AG04449 (cell line): ENCODE measurements around the gene ADAMTS19.

Source experiments
- CTCF ChIA-PET: fragments of 350-600 bp; formaldehyde crosslinking; extraction: SDS; loops from one replicate; lab custom pipeline; 2021; ENCODE audit warnings: antibody characterized with exemption; lab: Yijun Ruan, JAX
- POLR2A ChIA-PET: fragments of 400-600, 350-600 bp; formaldehyde crosslinking; extraction: SDS; loops from one replicate; lab custom pipeline; 2020; ENCODE audit warnings: antibody characterized with exemption, inconsistent platforms; lab: Yijun Ruan, JAX
- DNase-seq: peaks from one replicate; pipeline ENCODE4 v3.0.0-alpha.2; 2010; ENCODE audit warnings: low read depth, low spot score
- H3K4me3 ChIP-seq: 2 replicates; pipeline ENCODE4 v1.5.1; 2011; ENCODE audit warnings: low read depth, mild to moderate bottlenecking, control low read depth, low read length
- TF ChIP-seq, protein P1 (sequence below): IDR thresholded peaks from one replicate; pipeline ENCODE4 v1.5.1; 2011; ENCODE audit warnings: mild to moderate bottlenecking, moderate library complexity, low read length, control low read depth, inconsistent platforms; ENCODE audit not compliant: insufficient read depth; ENCODE audit errors: missing control alignments

The ADAMTS19 gene

DNA sequence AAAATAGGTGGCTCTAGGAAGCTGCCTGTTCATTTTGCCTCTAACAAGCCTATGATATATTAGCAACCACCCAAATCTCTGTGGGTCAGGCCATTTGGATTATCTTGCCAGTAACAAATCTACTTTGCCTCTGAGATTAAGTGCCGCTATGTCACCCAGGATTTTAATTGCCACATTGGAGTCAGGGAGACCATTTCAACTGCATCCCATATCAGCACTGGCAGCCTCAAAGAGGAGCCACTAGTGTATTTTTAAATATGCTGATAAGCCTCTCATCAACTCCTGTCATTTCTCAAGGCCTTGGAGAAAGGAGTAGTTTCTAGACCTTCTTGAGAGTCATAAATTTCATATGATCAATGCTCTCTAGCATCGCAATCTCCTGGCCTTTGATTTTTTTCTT lies 12.1 kb upstream of the ADAMTS19 start:
- H3K4me3 ChIP-seq: no peak overlapping the region
- ChIA-PET POLR2A (no interaction called here), CTCF (no interaction called here)
- TF ChIP-seq, protein P1, sequence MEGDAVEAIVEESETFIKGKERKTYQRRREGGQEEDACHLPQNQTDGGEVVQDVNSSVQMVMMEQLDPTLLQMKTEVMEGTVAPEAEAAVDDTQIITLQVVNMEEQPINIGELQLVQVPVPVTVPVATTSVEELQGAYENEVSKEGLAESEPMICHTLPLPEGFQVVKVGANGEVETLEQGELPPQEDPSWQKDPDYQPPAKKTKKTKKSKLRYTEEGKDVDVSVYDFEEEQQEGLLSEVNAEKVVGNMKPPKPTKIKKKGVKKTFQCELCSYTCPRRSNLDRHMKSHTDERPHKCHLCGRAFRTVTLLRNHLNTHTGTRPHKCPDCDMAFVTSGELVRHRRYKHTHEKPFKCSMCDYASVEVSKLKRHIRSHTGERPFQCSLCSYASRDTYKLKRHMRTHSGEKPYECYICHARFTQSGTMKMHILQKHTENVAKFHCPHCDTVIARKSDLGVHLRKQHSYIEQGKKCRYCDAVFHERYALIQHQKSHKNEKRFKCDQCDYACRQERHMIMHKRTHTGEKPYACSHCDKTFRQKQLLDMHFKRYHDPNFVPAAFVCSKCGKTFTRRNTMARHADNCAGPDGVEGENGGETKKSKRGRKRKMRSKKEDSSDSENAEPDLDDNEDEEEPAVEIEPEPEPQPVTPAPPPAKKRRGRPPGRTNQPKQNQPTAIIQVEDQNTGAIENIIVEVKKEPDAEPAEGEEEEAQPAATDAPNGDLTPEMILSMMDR: no peak
- no peak for DNase-seq

- ChIA-PET POLR2A (no interaction called here), CTCF (no interaction called here)
- no peak for DNase-seq
- H3K4me3 ChIP-seq: no peak overlapping the region
- TF ChIP-seq, protein P1: no peak
These were observed 11.4 kb upstream of the ADAMTS19 start for GRCh38 chr5:129448654-129449053.

DNA sequence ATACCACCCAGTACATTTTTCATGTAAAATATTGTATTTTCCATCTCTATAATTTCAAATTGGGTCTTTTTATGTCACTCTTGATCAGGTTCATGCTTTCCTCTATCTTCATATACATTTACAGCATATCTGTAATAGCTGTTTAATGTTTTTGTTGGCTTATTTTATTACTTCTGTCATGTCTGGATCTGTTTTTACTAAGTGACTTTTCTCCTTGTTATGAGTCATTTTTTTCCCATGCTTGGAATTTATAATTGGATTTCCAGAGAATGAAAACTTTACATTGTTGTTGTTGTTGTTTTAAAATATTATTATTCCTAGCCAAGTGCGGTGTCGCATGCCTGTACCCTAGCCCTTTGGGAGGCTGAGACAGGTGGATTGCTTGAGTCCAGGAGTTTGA lies 5.6 kb upstream of the ADAMTS19 start:
- TF ChIP-seq, protein P1: no peak

GRCh38 chr5:129459450-129459776 lies 685 bp upstream of the ADAMTS19 start:
- DNase-seq: no peak
- TF ChIP-seq, protein P1: no peak
- POLR2A ChIA-PET: no interaction called here
- no peak overlapping the region for H3K4me3 ChIP-seq
- CTCF ChIA-PET: no interaction called here

More for the DNA sequence above, 5.6 kb upstream of the ADAMTS19 start:
- DNase-seq: no peak
- CTCF ChIA-PET: no interaction called here
- no peak overlapping the region for H3K4me3 ChIP-seq
- POLR2A ChIA-PET: no interaction called here

DNA sequence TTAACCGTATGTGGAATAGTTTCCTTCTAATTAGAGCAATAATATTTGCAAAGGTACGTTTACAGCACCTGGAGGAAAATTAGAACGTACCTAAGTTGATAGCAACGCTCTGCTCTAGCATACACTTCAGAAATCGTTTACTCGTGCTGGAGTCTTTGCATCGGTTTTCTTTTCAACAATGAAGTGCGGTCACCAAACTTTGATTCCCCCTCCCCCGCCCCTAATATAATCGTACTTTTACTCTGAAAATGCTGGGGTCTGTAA lies 506 bp downstream of the ADAMTS19 start:
- peak overlapping the region; percentile 48 for H3K4me3 ChIP-seq
- no peak for DNase-seq
- TF ChIP-seq, protein P1: no peak
- ChIA-PET POLR2A (no interaction called here), CTCF (no interaction called here)

GRCh38 chr5:129460936-129461710 lies 1.0 kb downstream of the ADAMTS19 start:
- DNase-seq: no peak
- TF ChIP-seq, protein P1: peak; percentile 10
- H3K4me3 ChIP-seq: peak overlapping the region; percentile 48
- POLR2A ChIA-PET: no interaction called here
- CTCF ChIA-PET: no interaction called here
